ENCODE results near the gene CTXND1. TPM values are rescaled to one million over a fixed set of nuclear protein-coding genes. Genes with fewer than 3 reads are reported as not detected.

The CTXND1 gene
- total and polyA plus RNA-seq, 2 of the 13 experiments (the other 11 are each of a cell fraction or from before 2014, with no cell fraction given), result 1.2 to 2.1 TPM

- TF ChIP-seq ETV5 (CRISPR knock-in tag; IDR thresholded peaks at IDR 0.05; ENCODE audit: borderline replicate concordance) (peak; percentile 9; the same call in 1 of the 2 replicates), ZFX (CRISPR knock-in tag; IDR thresholded peaks at IDR 0.05; ENCODE audit: low read depth) (no peak; the same call in 1 of the 2 replicates), SNAPC5 (CRISPR knock-in tag; IDR thresholded peaks at IDR 0.05; ENCODE audit: borderline replicate concordance) (no peak), ZBED4 (CRISPR knock-in tag; IDR thresholded peaks at IDR 0.05; ENCODE audit: borderline replicate concordance) (0 out of 2 replicates have a peak, but pooled peaks have one; percentile 30), ZC3H13 (CRISPR knock-in tag; IDR thresholded peaks at IDR 0.05) (no peak), AHR (CRISPR knock-in tag; IDR thresholded peaks at IDR 0.05) (peak; percentile 39; the same call in 1 of the 2 replicates), TAF1 (CRISPR knock-in tag; IDR thresholded peaks at IDR 0.05) (no peak), THAP9 (CRISPR knock-in tag; IDR thresholded peaks at IDR 0.05; ENCODE audit: borderline replicate concordance) (no peak), ZNF879 (CRISPR knock-in tag; IDR thresholded peaks at IDR 0.05) (no peak), ZNF615 (CRISPR knock-in tag; IDR thresholded peaks at IDR 0.05; ENCODE audit: borderline replicate concordance) (no peak), KDM4B (CRISPR knock-in tag; IDR thresholded peaks at IDR 0.05) (no peak), YY1 (IDR thresholded peaks at IDR 0.05; ENCODE audit: insufficient read depth, insufficient replicate concordance, low read depth, low read length) (peak; percentile 56), ZUFSP (CRISPR knock-in tag; IDR thresholded peaks at IDR 0.05; ENCODE audit: borderline replicate concordance) (no peak), FOXJ3 (CRISPR knock-in tag; IDR thresholded peaks at IDR 0.05; ENCODE audit: borderline replicate concordance) (no peak), ZBTB21 (CRISPR knock-in tag; IDR thresholded peaks at IDR 0.05) (no peak), RXRB (CRISPR knock-in tag; IDR thresholded peaks at IDR 0.05; ENCODE audit: borderline replicate concordance) (peak; percentile 28; the same call in 1 of the 2 replicates), SNAPC2 (CRISPR knock-in tag; IDR thresholded peaks at IDR 0.05) (no peak), ZNF501 (CRISPR knock-in tag; IDR thresholded peaks at IDR 0.05) (peak; percentile 10; the same call in 1 of the 2 replicates), EP300 (IDR thresholded peaks at IDR 0.05; ENCODE audit: low read depth in 2 of 2, low read length in 2 of 2) (0 out of 4 replicates have a peak, but pooled peaks of 1 of the 2 experiments have one; percentile 5), EP300 (CRISPR knock-in tag; IDR thresholded peaks at IDR 0.05; ENCODE audit: borderline replicate concordance) (no peak), PPARG (CRISPR knock-in tag; conservative IDR thresholded peaks at IDR 0.05) (peak; percentile 62; the same call in 1 of the 2 replicates)
These were observed 78.8 kb downstream of the CTXND1 start (continued) for GRCh38 chr15:80173022-80173759.

Data from HepG2 (cell line).